ENCODE measurements around the gene BMPR1A.

BMPR1A gene

GRCh38 chr10:86723009-86723408 lies 33.4 kb upstream of the BMPR1A start:
- no peak for TF ChIP-seq CTCF (conservative IDR thresholded peaks at IDR 0.05)
- no peak overlapping the region for H3K27ac ChIP-seq

GRCh38 chr10:86724445-86724844 lies 32.0 kb upstream of the BMPR1A start:
- TF ChIP-seq CTCF (conservative IDR thresholded peaks at IDR 0.05): no peak
- no peak overlapping the region for H3K27ac ChIP-seq

- H3K27ac ChIP-seq: no peak overlapping the region
- TF ChIP-seq CTCF (conservative IDR thresholded peaks at IDR 0.05): no peak
Measured at GRCh38 chr10:86725980-86726676, 30.3 kb upstream of the BMPR1A start.

GRCh38 chr10:86726677-86726999 lies 29.8 kb upstream of the BMPR1A start:
- H3K27ac ChIP-seq: no peak overlapping the region
- TF ChIP-seq CTCF (conservative IDR thresholded peaks at IDR 0.05): no peak

GRCh38 chr10:86727470-86727869 lies 28.9 kb upstream of the BMPR1A start:
- no peak overlapping the region for H3K27ac ChIP-seq
- TF ChIP-seq CTCF (conservative IDR thresholded peaks at IDR 0.05): no peak

GRCh38 chr10:86728056-86728455 lies 28.4 kb upstream of the BMPR1A start:
- H3K27ac ChIP-seq: no peak overlapping the region
- TF ChIP-seq CTCF (conservative IDR thresholded peaks at IDR 0.05): no peak

- no peak for TF ChIP-seq CTCF (conservative IDR thresholded peaks at IDR 0.05)
- no peak overlapping the region for H3K27ac ChIP-seq
Measured at GRCh38 chr10:86729677-86730076, 26.7 kb upstream of the BMPR1A start.

All from VCaP (cell line).